GM23338 (cell line): ENCODE measurements around the gene CHAC1. TPM values are rescaled to one million over a fixed set of nuclear protein-coding genes. Genes with fewer than 3 reads are reported as not detected.

ENCODE experiments used
- ATAC-seq: fragments of 200-7000 bp; cut with Tn5 transposase; 3 replicates; pipeline ENCODE4 v1.9.1; 2020
- DNase-seq: peaks from one replicate; pipeline ENCODE4 v3.0.0-alpha.2; 2015; ENCODE audit warnings: low spot score
- H2AFZ ChIP-seq: fragments of 200-600 bp; sonication (generic); 2 replicates; pipeline ENCODE4 v1.8.0; 2016; ENCODE audit warnings: antibody characterized with exemption, mild to moderate bottlenecking, moderate library complexity
- H3F3A ChIP-seq: fragments of 200-600 bp; sonication (generic); replicated peaks from 2 replicates; pipeline ENCODE4 v1.8.0; 2017; ENCODE audit warnings: antibody characterized with exemption, mixed run types, low read depth
- H3K27ac ChIP-seq: fragments of 200-600 bp; sonication (generic); 2 replicates; pipeline ENCODE4 v1.6.1; 2016; ENCODE audit warnings: low read depth
- H3K27me3 ChIP-seq: fragments of 200-600 bp; sonication (generic); 2 replicates; pipeline ENCODE4 v1.8.0; 2016; ENCODE audit warnings: mild to moderate bottlenecking, mixed run types, moderate library complexity; ENCODE audit not compliant: insufficient read depth
- H3K36me3 ChIP-seq: fragments of 200-600 bp; sonication (generic); 2 replicates; pipeline ENCODE4 v1.8.0; 2016; ENCODE audit warnings: mild to moderate bottlenecking; ENCODE audit not compliant: insufficient read depth
- H3K4me1 ChIP-seq: fragments of 200-600 bp; sonication (generic); 2 replicates; pipeline ENCODE4 v1.8.0; 2016; ENCODE audit warnings: mild to moderate bottlenecking, moderate library complexity; ENCODE audit not compliant: insufficient read depth
- H3K4me2 ChIP-seq: fragments of 200-600 bp; sonication (generic); 2 replicates; pipeline ENCODE4 v1.7.1; 2017; ENCODE audit warnings: mixed run types
- H3K4me3 ChIP-seq: fragments of 200-600 bp; sonication (generic); 2 replicates; pipeline ENCODE4 v1.6.1; 2016; ENCODE audit warnings: mixed run types
- H3K79me2 ChIP-seq: fragments of 200-600 bp; sonication (generic); replicated peaks from 2 replicates; pipeline ENCODE4 v1.8.0; 2017; ENCODE audit warnings: mild to moderate bottlenecking; ENCODE audit not compliant: insufficient read depth
- H3K9me2 ChIP-seq: fragments of 200-600 bp; sonication (generic); 2 replicates; pipeline ENCODE4 v1.8.0; 2017; ENCODE audit not compliant: insufficient read depth
- H4K20me1 ChIP-seq: fragments of 200-600 bp; sonication (generic); replicated peaks from 2 replicates; pipeline ENCODE4 v1.8.0; 2017; ENCODE audit warnings: mild to moderate bottlenecking; ENCODE audit not compliant: insufficient read depth
- H3K27ac Mint-ChIP-seq: 2 replicates; pipeline ENCODE4 v1.8.0; 2020; ENCODE audit warnings: inconsistent platforms, mild to moderate bottlenecking, moderate library complexity, mixed read lengths
- H3K27me3 Mint-ChIP-seq: 3 replicates; pipeline ENCODE4 v1.8.0; 2022; ENCODE audit warnings: low read depth, mild to moderate bottlenecking, moderate library complexity, mixed read lengths, inconsistent platforms; ENCODE audit not compliant: insufficient read depth, poor library complexity
- H3K36me3 Mint-ChIP-seq: 3 replicates; pipeline ENCODE4 v1.8.0; 2021; ENCODE audit warnings: low read depth, mild to moderate bottlenecking, inconsistent platforms, moderate library complexity, mixed read lengths
- H3K4me1 Mint-ChIP-seq: 3 replicates; pipeline ENCODE4 v1.8.0; 2020; ENCODE audit warnings: mild to moderate bottlenecking, inconsistent platforms, mixed read lengths
- H3K4me3 Mint-ChIP-seq: 3 replicates; pipeline ENCODE4 v1.8.0; 2021; ENCODE audit warnings: moderate library complexity, mild to moderate bottlenecking, inconsistent platforms, mixed read lengths
- H3K9me3 Mint-ChIP-seq: 3 replicates; pipeline ENCODE4 v1.8.0; 2020; ENCODE audit warnings: moderate library complexity, mild to moderate bottlenecking, inconsistent platforms, mixed read lengths
- CREB1 ChIP-seq: fragments of 250-450 bp; sonication (Bioruptor Pico); IDR thresholded peaks from 2 replicates; pipeline ENCODE4 v1.5.0; 2020; ENCODE audit warnings: low read depth, mild to moderate bottlenecking, moderate library complexity
- CTCF ChIP-seq, 2 experiments: fragments of 200-600 bp in 1 of 2; sonication (generic) in 1 of 2; conservative IDR thresholded peaks; 2 replicates each; pipeline versions ENCODE4 v1.5.1 to v1.6.1; 2016 to 2017; ENCODE audit warnings: antibody characterized with exemption in 2 of 2, low read depth in 2 of 2, mild to moderate bottlenecking in 2 of 2, moderate library complexity in 1 of 2
- ETS1 ChIP-seq: IDR thresholded peaks from 2 replicates; pipeline ENCODE4 v1.6.1; 2016; ENCODE audit warnings: antibody characterized with exemption
- EZH2 ChIP-seq: fragments of 200-600 bp; sonication (generic); IDR thresholded peaks from one replicate; pipeline ENCODE4 v1.8.0; 2017; ENCODE audit warnings: antibody characterized with exemption, mild to moderate bottlenecking, low read depth; ENCODE audit not compliant: unreplicated experiment
- EZH2phosphoT487 ChIP-seq: fragments of 200-600 bp; sonication (generic); IDR thresholded peaks from one replicate; pipeline ENCODE4 v1.8.1; 2018; ENCODE audit warnings: antibody characterized with exemption; ENCODE audit not compliant: unreplicated experiment
- JUNB ChIP-seq: IDR thresholded peaks from one replicate; pipeline ENCODE4 v1.6.1; 2016; ENCODE audit warnings: antibody characterized with exemption; ENCODE audit not compliant: unreplicated experiment
- NANOG ChIP-seq: IDR thresholded peaks from 2 replicates; pipeline ENCODE4 v1.6.1; 2016; ENCODE audit warnings: antibody characterized with exemption, borderline replicate concordance
- POLR2AphosphoS5 ChIP-seq: IDR thresholded peaks from 2 replicates; pipeline ENCODE4 v1.6.1; 2016; ENCODE audit warnings: antibody characterized with exemption, low read depth
- REST ChIP-seq: IDR thresholded peaks from one replicate; pipeline ENCODE4 v1.6.1; 2018; ENCODE audit warnings: antibody characterized with exemption; ENCODE audit not compliant: unreplicated experiment
- STAT1 ChIP-seq: IDR thresholded peaks from one replicate; pipeline ENCODE4 v1.6.1; 2016; ENCODE audit warnings: antibody characterized with exemption; ENCODE audit not compliant: unreplicated experiment
- ZNF114 ChIP-seq: fragments of 250-450 bp; sonication (Bioruptor Pico); IDR thresholded peaks from 2 replicates; pipeline ENCODE4 v1.5.0; 2020; ENCODE audit warnings: mild to moderate bottlenecking, moderate library complexity
- ZNF331 ChIP-seq: fragments of 250-450 bp; sonication (Bioruptor Pico); IDR thresholded peaks from 2 replicates; pipeline ENCODE4 v1.5.0; 2020; ENCODE audit warnings: low read depth, mild to moderate bottlenecking, moderate library complexity
- ZNF462 ChIP-seq: fragments of 250-450 bp; sonication (Bioruptor Pico); IDR thresholded peaks from 2 replicates; pipeline ENCODE4 v1.5.0; 2020; ENCODE audit warnings: mild to moderate bottlenecking, moderate library complexity
- polyA plus RNA-seq: library from polyadenylated mRNA; unstranded; fragments of >200 nt; fragmentation: Nextera tagmentation; extraction: Ambion mirVana; gene quantifications from 2 replicates; pipeline ENCODE4 v1.2.1, GENCODE V29; 2016
- total RNA-seq: library from RNA; depleted of rRNA; stranded (reverse); fragments of >200 nt; shearing (Covaris generic); gene quantifications from 2 replicates; pipeline ENCODE4 v1.2.3, GENCODE V29; 2014

CHAC1 gene
- total and polyA plus RNA-seq, 2 experiments from 2014 or later: 73.0 to 124 TPM

GRCh38 chr15:40915116-40915661, 38.1 kb upstream of the CHAC1 start:
- no peaks in the 10 kb centered on the region for H3K9me2 ChIP-seq
- 0 out of 2 replicates have a peak, but pooled peaks cover 10% of the 10 kb centered on the region for H3F3A ChIP-seq
- H4K20me1 ChIP-seq: no peaks in the 10 kb centered on the region
- peaks cover 25% of the 10 kb centered on the region for H3K27me3 Mint-ChIP-seq
- DNase-seq (no peak), ATAC-seq (no peak; the same call in 2 of the 3 replicates)
- no peak overlapping the region for H3K4me3 ChIP-seq
- H3K79me2 ChIP-seq: no peaks in the 10 kb centered on the region
- no peak overlapping the region for H3K27ac ChIP-seq
- no peaks in the 10 kb centered on the region for H3K9me3 Mint-ChIP-seq
- peaks cover 36% of the 10 kb centered on the region for H3K4me1 Mint-ChIP-seq
- no peaks in the 10 kb centered on the region for H3K27me3 ChIP-seq
- peak overlapping the region; percentile 60; the same call in 1 of the 2 replicates for H3K4me2 ChIP-seq
- TF ChIP-seq NANOG (no peak), ETS1 (no peak), JUNB (no peak), ZNF462 (no peak), CTCF (conservative IDR thresholded peaks at IDR 0.05; ENCODE audit: low read depth in 2 of 2) (no peak), EZH2phosphoT487 (no peak), STAT1 (no peak), EZH2 (no peak), ZNF331 (no peak), CREB1 (no peak), ZNF114 (CRISPR knock-in tag) (no peak), POLR2AphosphoS5 (no peak), REST (no peak)
- no peak overlapping the region for H3K27ac Mint-ChIP-seq
- H2AFZ ChIP-seq: peak overlapping the region; percentile 56
- peaks cover 19% of the 10 kb centered on the region for H3K4me1 ChIP-seq
- H3K4me3 Mint-ChIP-seq: no peak overlapping the region
- H3K36me3 ChIP-seq: no peaks in the 10 kb centered on the region
- no peaks in the 10 kb centered on the region for H3K36me3 Mint-ChIP-seq
